Activated CD8-positive, alpha-beta T cell treated with anti-CD3 and anti-CD28 coated beads for 36 hours (primary cell): ENCODE measurements around the gene ASPSCR1. TPM values are rescaled to one million over a fixed set of nuclear protein-coding genes. Genes with fewer than 3 reads are reported as not detected.

Experiments
- ATAC-seq: fragments of 200-7000 bp; cut with Tn5 transposase; one replicate; pipeline ENCODE4 v1.10.0; 2021; ENCODE audit warnings: mild to moderate bottlenecking, moderate library complexity
- CTCF ChIA-PET: fragments of 350-600 bp; sonication (Branson Sonifier 250); formaldehyde crosslinking; loops from one replicate; lab custom pipeline; 2021; ENCODE audit warnings: antibody characterized with exemption; lab: Charles Lee
- POLR2A ChIA-PET: fragments of 350-600 bp; sonication (Branson Sonifier 250); formaldehyde crosslinking; loops from one replicate; lab custom pipeline; 2021; ENCODE audit warnings: antibody characterized with exemption; lab: Charles Lee
- DNase-seq: peaks from one replicate; pipeline ENCODE4 v3.0.0-alpha.2; 2020
- H3K27ac Mint-ChIP-seq: one replicate; pipeline ENCODE4 v1.8.0; 2021; ENCODE audit warnings: mild to moderate bottlenecking, mixed read lengths
- H3K27me3 Mint-ChIP-seq: one replicate; pipeline ENCODE4 v1.8.0; 2021; ENCODE audit warnings: mixed read lengths
- H3K36me3 Mint-ChIP-seq: one replicate; pipeline ENCODE4 v1.8.0; 2021; ENCODE audit warnings: low read depth, mixed read lengths
- H3K4me1 Mint-ChIP-seq: one replicate; pipeline ENCODE4 v1.8.0; 2021; ENCODE audit warnings: low read depth, mixed read lengths
- H3K4me3 Mint-ChIP-seq: one replicate; pipeline ENCODE4 v1.8.0; 2021; ENCODE audit warnings: mild to moderate bottlenecking, moderate library complexity, mixed read lengths
- H3K9me3 Mint-ChIP-seq: one replicate; pipeline ENCODE4 v1.8.0; 2021; ENCODE audit warnings: mixed read lengths
- CTCF ChIP-seq: fragments of 200-600 bp; IDR thresholded peaks from one replicate; pipeline ENCODE4 v1.8.0; 2022; ENCODE audit warnings: antibody characterized with exemption, mild to moderate bottlenecking
- intact Hi-C: fragments of 100-400 bp; cut with micrococcal nuclease; formaldehyde crosslinking; loops from one replicate; pipeline ENCODE4 v1.10.0; 2022
- total RNA-seq, 2 experiments: library from RNA; stranded (reverse); gene quantifications; one replicate each; pipeline ENCODE4 v1.2.3, GENCODE V29; 2021

ASPSCR1 gene
- total RNA-seq, 2 experiments from 2014 or later = 18.7 to 24.5 TPM

DNA sequence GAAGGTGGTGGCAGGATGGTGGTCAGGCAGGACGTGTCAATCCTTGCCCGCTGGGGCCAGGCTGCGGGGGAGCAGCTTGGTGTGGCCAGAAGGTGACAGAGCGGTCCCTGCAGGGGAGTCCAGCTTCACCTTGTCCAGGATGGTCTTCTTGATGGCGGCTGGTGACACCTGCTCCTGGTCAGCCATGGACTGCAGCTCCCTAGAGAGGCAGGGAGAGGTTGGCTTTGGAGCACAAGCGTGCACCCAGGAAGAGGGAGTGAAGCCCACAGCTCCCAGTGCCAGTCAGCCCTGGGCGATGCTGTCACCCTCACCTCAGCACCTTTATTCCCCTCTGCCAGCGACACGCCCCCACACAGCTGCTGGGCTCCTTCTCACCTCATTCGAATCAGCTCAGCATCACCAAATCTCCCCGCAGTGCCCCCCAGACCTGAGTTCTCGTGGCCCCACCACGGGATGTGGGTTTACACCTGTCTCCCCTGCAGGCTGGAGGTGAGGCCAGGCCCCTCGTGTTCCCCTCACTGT is 44.2 kb upstream of the ASPSCR1 start:
- Mint-ChIP-seq H3K27ac (no peak overlapping the region), H3K27me3 (peaks cover 5% of the 10 kb centered on the region), H3K4me3 (no peak overlapping the region), H3K36me3 (peaks cover 39% of the 10 kb centered on the region), H3K9me3 (no peaks in the 10 kb centered on the region), H3K4me1 (peaks cover 43% of the 10 kb centered on the region)
- POLR2A ChIA-PET = interaction anchor here (1.5 to 2.8 kb wide), 2 partner anchors 10 to 16 kb away, joined by 3 to 12 read pairs; no protein-coding TSS in a partner anchor
- CTCF ChIA-PET = interaction anchor here (1.0 kb wide), 1 partner anchor 87 kb away, joined by 3 read pairs; no protein-coding TSS in a partner anchor
- no peak for TF ChIP-seq CTCF
- ATAC-seq (no peak), DNase-seq (peak; percentile 39)
- intact Hi-C loops = no loop called here

DNA sequence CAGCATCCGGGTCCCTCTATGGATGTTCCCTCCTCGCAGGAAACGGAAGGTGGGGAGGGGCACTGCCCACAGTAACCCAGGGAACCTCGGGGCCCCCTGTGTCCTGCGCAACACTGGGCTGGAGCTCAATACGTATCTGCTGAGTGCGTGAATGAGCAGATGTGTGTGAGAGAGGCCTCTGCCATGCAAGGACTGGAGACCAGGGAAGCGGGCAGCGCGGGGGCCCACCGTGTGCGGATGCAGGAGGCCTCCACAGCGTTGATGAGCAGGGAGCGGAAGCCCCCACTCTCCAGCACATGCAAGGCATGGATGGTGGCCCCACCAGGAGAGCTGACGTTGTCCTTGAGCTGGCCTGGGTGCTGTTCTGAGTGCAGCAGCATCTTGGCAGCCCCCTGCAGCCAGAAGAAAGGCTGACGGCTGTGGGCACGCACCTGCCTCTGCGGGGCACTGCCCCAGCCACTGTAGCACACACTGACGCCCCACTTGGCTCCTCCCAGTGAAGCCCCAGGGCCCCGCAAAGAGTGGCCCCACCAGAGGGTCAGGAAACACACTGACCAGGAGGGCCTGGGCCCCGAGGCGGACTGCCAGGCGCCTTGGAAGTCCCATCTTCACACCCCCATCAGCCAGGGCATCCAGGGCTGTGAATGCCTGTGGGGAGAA is 43.2 kb upstream of the ASPSCR1 start:
- H3K9me3 Mint-ChIP-seq = no peaks in the 10 kb centered on the region
- no peak for TF ChIP-seq CTCF
- no peak overlapping the region for H3K27ac Mint-ChIP-seq
- intact Hi-C loops = no loop called here
- ATAC-seq (no peak), DNase-seq (no peak)
- H3K36me3 Mint-ChIP-seq = peaks cover 39% of the 10 kb centered on the region
- peak overlapping the region; percentile 5 for H3K4me3 Mint-ChIP-seq
- ChIA-PET POLR2A (interaction anchor here (0.8 to 2.8 kb wide), 3 partner anchors 9 to 68 kb away, joined by 3 to 12 read pairs (median 4); no protein-coding TSS in a partner anchor), CTCF (interaction anchor here (1.0 to 1.6 kb wide), 2 partner anchors 64 to 86 kb away, joined by 3 to 4 read pairs; no protein-coding TSS in a partner anchor)
- peaks cover 41% of the 10 kb centered on the region for H3K4me1 Mint-ChIP-seq
- H3K27me3 Mint-ChIP-seq = peaks cover 2% of the 10 kb centered on the region

DNA sequence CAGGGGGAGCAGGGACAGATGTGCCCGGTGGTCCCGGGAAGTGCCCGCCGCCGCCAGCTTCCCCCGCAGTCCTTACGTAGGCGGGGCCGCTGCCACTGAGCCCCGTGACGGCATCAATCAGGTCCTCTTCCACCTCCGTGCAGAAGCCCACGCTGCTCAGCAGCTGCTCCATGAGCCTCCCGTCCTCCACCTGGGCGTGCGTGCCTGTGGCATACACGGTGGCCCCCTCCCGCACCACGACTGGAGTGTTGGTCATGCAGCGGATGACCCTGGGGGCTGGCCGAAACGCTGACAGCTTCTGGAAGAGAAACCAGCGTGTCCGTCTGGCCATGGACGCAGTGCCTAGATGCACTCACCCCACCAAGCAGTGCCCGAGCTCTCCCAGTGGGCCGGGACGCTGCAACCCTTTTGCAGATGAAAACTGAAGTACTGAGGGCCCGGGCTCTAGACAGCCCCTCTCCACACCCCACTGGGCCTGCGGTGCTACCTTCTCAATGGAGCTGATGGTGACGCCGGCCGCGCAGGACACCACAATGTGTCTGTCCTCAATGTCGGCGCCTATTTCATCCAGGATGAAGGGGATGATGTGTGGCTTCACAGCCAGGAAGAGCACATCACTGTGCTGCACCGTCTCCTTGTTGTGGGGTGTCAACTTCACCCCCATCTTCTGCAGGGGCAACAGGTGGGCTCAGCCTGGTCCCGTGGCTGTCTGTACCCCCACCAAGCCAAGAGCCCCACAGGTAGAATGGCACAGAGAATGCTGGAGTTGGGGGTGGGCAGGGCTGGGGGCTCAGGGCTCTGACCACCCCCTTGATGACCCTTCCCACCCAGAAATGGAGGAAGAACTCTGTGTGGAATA is 42.4 kb upstream of the ASPSCR1 start:
- Mint-ChIP-seq H3K27ac (no peak overlapping the region), H3K4me3 (peak overlapping the region; percentile 88), H3K27me3 (no peaks in the 10 kb centered on the region), H3K9me3 (no peaks in the 10 kb centered on the region), H3K4me1 (peaks cover 41% of the 10 kb centered on the region), H3K36me3 (peaks cover 39% of the 10 kb centered on the region)
- ATAC-seq = no peak
- CTCF ChIA-PET = interaction anchor here (1.6 kb wide), 1 partner anchor 65 kb away, joined by 4 read pairs; no protein-coding TSS in a partner anchor
- POLR2A ChIA-PET = interaction anchor here (0.8 to 2.8 kb wide), 4 partner anchors 9 to 68 kb away, joined by 4 to 20 read pairs (median 11); partner anchors contain the start of gene MAFG
- intact Hi-C loops = no loop called here
- no peak for DNase-seq
- no peak for TF ChIP-seq CTCF

DNA sequence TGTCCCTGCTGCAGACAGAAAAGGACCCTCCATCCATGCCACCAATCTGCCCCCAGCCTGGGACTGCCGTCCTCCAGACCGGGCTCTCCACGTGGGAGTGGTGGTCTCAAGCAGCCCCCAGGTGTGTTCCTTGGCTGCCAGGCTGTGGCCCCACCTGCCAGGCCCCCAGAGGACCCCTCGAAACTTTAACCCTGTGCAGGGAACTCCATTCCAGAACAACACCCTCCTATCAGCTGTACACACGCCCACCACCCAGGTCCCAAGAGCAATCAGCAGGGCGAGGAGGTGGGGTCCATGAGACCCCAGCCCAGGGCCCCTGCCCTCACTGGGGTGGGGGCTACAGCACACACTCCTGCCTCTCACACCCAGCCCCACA is 41.7 kb upstream of the ASPSCR1 start:
- Mint-ChIP-seq H3K36me3 (peaks cover 39% of the 10 kb centered on the region), H3K9me3 (no peaks in the 10 kb centered on the region), H3K27ac (peak overlapping the region; percentile 59), H3K4me1 (peaks cover 39% of the 10 kb centered on the region), H3K4me3 (peak overlapping the region; percentile 88), H3K27me3 (no peaks in the 10 kb centered on the region)
- intact Hi-C loops = no loop called here
- CTCF ChIA-PET = no interaction called here
- ATAC-seq (no peak), DNase-seq (no peak)
- POLR2A ChIA-PET = interaction anchor here (2.3 to 2.8 kb wide), 3 partner anchors 9 to 66 kb away, joined by 10 to 20 read pairs (median 12); partner anchors contain the start of gene MAFG
- no peak for TF ChIP-seq CTCF
